Fibroblast of upper back skin (primary cell): Measurements from ENCODE around the gene AP4M1.
"Not testable (repeated sequence)": the region's sequence is repeated elsewhere in the genome, so short reads cannot be mapped to it uniquely, and the experiment has no call there.

ENCODE experiments used
- DNase-seq: peaks from one replicate; pipeline ENCODE4 v3.0.0-alpha.2; 2013

The AP4M1 gene

DNA sequence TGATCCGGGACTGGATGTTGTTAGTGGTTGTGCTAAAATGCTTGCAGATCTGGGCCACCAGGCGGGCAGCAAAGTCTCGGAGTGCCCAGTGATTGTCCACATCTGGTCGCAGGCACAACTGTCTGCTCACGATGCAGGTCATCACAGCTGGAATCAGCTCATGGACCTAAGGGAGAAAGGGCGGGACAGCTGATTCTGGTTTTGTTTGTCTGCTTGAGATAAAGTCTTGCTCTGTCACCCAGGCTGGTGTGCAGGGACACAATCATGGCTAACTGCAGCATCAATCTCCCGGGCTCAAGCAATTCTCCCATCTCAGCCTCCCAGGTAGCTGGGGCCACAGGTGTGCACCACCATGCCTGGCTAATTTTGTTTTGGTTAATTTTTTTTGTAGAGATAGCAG lies 9.7 kb downstream of the AP4M1 start:
- DNase-seq: no peak

DNA sequence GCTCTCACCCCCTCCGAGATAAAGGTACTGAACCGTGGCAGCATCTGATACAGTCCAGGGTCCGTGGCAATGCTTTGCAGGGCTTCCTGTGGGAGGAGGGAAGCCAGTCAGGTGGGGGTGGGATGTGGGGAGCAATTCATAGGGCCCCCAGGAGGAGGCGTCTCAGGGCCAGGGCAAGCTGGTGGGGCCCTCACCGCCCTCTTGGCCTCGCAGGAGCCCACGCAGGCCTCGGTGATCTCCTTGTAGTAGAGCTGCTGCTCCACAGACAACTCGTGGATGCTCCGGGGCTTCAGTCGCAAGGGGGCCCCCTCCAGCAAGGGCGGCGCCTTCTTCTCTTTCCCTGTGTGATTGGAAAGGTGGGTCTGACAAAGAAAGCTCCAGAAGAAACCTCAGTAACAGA lies 10.5 kb downstream of the AP4M1 start:
- no peak for DNase-seq

DNA sequence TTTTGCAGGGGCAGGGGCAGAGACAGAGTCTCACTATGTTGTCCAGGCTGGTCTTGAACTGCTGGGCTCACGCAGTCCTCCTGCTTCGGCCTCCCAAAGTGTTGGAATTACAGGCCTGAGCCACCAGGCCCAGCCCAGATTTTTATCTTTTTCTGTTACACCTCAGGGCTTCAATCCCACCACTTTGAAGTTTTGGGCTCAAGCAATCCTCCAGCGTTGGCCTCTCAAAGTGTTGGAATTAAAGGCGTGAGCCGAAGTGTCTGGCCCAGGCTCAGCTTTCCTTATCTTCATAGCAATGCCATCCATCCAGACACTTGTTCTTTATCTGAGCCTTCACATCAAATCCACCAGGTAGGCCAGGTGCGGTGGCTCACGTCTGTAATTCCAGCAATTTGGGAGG lies 13.6 kb downstream of the AP4M1 start:
- no peak for DNase-seq

DNA sequence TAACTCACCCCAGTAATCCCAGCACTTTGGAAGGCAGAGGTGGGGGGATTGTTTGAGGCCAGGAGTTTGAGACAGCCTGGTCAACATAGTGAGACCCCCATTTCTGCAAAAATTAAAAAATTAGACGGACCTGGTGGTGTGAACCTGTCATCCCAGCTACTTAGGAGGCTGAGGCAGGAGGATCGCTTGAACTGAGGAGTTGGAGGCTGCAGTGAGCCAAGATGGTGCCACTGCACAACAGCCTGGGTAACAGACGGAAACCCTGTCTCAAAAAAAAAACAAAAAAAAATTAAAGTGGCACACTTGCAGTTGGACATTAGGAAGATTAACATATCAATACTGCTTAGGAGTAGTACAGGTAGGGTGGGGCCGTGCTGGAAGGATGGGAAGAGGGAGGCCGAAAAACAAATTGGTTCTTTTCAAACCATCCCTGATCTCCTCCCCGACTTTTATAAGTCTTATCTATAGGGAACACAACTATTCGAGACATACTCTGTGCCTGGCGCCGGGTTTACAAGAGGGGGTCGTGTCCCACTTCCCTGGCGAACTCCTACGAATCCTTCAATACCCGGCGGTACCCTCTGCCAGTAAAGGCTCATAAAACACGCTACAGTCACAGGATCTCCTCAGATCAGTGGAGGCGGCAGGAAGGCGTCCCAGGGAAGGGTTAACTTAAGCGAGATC lies 17.1 kb downstream of the AP4M1 start:
- DNase-seq: no peak

DNA sequence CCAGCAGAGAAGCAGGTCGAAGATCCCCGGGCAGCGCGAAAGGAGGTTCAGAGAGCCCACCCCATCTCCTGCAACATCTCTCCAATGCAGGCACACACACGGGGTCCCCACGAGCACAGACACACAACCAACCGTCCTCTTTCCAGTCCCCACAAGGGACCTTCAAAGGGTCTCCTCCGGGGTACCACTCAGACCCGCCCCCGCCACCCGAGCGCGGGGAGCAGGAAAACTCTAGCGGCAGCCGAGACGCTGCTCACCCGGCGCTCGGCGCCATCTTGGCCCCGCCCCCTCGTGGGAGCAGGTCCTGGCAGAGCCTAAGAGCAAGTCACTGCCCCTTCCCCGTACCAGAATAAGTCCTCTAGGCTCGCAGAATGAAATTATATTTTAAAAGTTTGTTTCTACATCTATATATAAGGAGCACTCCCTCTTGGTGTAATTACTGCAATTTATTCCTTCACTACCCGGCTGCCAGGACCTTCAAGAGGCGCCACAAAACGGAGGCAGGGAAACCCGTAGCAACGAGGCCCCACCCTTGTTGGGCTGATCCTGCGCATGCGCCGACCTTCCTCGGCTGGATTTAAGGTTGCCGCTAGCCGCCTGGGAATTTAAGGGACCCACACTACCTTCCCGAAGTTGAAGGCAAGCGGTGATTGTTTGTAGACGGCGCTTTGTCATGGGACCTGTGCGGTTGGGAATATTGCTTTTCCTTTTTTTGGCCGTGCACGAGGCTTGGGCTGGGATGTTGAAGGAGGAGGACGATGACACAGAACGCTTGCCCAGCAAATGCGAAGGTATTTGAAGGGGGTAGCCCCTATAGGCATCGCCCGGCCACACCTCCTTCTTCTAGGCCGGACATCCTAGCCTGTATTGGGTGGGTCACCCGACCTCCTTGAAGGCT lies 17.9 kb downstream of the AP4M1 start, which contains the start of the genes CNPY4 and TAF6:
Gene CNPY4, plus strand, starts transcription at position 563 of the 898 bp plus-strand sequence. Its CDS starts 111 bp downstream, at position 674.
Gene TAF6, minus strand, starts transcription at position 287 of the 898 bp plus-strand sequence. CDS start 5,149 bp downstream, outside the sequence.
- DNase-seq: peak; percentile 94

DNA sequence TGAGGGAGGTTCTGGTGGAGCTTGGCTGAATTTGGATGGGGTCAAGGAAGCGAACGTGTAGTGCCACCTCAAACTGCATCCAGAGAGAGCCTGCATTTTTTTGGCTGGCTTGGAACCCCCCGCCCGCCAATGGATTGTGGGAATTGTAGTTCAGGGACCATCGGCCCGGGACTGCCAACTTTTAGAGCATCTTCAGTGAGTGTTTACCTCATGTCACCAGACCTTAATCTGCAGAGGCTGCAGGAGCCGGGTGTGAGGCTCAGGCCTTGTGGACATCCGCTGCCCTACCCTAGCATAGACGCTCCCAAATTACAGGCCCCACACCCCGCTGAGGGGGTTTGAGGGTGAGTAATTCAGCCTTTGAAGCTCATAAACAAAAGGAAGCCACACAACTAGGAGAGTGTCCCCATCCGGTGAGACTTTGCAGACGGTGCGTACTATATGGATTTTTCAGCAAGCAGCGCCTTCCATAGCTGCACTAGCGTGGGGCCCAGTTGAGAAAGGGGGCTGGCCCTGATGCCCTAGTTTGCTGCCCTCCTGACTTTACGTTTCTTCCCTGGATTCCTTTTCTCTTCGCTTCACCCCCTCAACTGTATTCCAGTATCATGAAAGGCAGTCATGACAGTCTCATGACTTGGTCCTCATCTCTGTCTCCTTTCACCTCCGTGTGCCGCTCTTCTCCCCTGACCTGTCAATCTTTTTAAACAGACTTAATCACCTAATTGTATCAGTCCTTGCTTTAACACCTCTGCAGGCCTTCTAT lies 18.7 kb downstream of the AP4M1 start:
- peak; percentile 65 for DNase-seq

DNA sequence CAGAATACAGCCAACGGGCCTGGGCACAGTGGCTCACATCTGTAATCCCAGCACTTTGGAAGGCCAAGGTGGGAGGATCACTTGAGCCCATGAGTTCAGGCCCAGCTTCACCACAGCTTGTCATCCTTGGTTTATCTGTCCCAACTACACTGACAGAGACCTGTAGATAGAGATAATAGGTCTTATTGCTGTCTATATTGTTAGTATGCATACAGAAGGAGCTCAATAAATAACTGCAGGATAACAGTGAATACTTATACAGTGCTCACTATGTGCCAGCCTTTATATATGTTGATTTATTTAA lies 19.2 kb downstream of the AP4M1 start:
- DNase-seq: no peak

DNA sequence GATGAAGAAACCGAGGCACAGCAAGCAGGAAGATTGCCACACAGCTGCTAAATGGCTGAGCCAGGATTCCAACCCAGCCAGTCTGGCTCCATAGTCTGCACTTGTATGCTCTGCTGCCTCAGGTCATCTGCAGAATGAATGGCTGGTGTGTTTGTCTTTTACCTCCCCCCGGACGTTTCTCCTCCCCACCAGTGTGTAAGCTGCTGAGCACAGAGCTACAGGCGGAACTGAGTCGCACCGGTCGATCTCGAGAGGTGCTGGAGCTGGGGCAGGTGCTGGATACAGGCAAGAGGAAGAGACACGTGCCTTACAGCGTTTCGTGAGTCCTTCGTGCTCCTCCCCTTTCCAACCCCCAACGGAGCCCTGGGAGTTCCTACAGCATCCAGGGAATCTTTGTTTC lies 20.6 kb downstream of the AP4M1 start:
- no peak for DNase-seq

DNA sequence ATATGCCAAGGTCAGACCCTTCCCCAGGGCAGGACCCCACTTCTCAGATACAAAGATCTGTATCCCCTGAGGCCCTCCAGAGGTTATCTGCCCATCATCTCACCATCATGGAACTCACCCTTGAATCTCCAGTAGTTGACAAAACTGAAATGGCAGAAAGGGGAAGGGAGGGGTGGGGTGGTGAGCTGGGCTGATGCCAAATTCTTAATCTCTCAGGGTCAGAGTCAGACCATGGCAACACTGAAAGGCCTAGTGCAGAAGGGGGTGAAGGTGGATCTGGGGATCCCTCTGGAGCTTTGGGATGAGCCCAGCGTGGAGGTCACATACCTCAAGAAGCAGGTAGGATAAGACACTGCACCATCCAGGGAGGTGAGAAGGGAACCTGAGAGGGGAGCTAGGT lies 21.1 kb downstream of the AP4M1 start:
- DNase-seq: no peak

DNA sequence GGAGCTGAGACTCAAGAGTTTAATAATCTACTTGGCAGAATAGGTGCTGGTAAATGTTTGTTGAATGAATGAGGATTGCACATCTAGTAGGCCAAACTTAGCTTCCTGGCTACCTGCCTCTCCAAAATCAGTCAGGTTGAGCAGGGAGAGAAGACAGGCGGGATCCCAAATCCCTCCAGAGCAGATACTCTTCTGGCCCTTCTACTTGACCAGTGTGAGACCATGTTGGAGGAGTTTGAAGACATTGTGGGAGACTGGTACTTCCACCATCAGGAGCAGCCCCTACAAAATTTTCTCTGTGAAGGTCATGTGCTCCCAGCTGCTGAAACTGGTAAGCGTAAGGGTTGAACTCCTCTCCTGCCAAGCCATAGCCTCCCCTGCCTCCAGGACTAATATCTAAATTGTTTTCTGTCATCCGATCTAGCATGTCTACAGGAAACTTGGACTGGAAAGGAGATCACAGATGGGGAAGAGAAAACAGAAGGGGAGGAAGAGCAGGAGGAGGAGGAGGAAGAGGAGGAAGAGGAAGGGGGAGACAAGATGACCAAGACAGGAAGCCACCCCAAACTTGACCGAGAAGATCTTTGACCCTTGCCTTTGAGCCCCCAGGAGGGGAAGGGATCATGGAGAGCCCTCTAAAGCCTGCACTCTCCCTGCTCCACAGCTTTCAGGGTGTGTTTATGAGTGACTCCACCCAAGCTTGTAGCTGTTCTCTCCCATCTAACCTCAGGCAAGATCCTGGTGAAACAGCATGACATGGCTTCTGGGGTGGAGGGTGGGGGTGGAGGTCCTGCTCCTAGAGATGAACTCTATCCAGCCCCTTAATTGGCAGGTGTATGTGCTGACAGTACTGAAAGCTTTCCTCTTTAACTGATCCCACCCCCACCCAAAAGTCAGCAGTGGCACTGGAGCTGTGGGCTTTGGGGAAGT lies 23.1 kb downstream of the AP4M1 start:
- DNase-seq: no peak

DNA sequence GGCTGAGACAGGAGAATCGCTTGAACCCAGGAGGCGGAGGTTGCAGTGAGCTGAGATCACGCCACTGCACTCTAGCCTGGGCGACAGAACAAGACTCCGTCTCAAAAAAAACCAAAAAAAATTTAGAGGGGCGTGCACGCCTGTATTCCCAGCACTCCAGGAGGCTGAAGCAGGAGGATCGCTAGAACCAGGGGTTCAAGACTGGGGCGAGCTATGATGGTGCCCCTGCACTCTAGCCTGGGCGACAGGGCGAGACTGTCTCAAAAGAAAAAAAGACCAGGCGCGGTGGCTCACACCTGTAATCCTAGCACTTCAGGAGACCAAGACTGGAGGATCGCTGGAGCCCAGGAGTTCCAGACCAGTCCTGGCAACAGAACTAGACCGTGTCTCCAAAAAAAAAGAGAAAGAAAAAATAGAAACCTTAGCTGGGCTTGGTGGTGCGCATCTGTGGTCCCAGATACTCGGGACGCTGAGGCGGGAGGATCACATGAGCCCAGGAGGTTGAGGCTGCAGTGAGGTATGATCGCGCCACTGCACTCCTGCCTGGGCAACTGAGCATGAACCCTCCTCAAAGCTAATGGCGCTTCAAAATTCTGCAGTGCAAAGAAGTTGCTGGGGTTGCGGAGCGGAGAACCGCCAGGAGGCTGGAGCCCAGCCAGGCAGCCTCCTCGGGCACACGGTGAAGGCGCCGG lies 24.9 kb downstream of the AP4M1 start:
- DNase-seq: no peak

DNA sequence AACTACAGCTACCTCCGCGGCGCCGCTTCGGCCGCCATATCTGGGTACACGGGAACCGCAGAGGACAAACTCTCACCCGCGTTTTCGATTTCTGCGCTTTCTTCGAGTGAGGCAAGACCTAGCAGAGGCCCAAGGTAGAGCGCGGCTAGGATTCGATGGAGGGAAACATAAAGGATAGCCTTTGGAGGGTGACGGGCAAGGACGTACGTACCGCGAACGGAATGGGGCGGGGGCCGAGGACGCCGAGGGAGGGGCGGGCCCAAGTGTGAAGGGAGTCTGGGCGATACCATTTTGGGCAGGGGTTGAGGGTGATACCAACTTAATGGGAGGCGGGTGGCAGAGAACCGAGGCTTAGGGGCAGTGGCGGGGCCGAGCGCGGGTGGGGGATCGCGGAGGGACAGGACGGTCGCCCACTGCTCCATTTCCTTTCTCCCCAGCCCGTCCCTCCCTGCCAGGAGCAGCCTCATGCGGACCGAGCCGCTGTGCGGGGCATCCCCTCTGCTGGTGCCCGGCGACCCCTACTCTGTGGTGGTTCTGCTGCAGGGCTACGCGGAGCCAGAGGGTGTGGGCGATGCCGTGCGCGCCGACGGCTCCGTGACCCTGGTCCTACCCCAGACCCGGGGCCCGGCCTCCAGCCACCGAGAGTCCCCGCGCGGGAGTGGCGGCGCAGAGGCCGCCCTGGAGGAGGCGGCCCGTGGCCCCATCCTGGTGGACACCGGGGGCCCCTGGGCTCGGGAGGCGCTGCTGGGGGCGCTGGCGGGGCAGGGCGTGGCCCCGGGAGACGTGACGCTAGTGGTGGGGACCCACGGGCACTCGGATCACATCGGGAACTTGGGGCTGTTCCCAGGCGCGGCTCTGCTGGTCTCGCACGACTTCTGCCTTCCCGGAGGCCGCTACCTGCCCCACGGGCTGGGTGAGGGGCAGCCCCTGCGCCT lies 25.8 kb downstream of the AP4M1 start, which contains the start of gene MBLAC1:
Gene MBLAC1, plus strand, starts transcription at position 37 of the 935 bp plus-strand sequence. Its CDS starts 429 bp downstream, at position 466.
- DNase-seq: peak; percentile 91

DNA sequence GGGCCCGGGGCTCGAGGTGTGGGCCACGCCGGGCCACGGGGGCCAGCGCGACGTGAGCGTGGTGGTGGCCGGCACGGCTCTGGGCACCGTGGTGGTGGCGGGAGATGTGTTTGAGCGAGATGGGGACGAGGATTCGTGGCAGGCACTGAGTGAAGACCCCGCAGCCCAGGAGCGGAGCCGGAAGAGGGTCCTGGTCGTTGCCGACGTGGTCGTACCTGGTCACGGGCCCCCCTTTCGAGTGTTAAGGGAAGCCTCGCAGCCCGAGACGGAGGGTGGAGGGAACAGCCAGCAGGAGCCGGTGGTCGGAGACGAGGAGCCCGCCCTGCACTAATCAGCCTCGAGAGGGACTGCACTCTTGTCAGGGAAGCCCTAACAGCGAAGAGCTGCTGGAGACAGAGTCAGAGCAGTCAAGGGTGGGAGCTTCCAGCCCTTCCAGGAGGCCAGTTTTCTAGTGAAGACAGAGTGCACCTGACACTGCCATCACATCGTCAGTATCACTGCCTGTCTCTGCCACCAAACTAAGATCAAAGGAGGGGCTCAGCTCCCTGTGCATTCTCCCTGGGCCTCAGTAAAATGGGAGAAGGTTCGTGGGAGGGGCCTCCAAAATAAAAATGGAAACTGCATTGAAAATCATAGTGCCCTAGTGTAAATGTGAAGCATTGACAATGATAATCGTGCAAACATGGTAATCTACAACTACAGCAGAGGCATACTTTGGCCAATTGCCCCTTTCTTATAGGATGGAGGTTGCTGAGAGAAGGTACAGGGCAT lies 26.6 kb downstream of the AP4M1 start:
- peak; percentile 12 for DNase-seq

DNA sequence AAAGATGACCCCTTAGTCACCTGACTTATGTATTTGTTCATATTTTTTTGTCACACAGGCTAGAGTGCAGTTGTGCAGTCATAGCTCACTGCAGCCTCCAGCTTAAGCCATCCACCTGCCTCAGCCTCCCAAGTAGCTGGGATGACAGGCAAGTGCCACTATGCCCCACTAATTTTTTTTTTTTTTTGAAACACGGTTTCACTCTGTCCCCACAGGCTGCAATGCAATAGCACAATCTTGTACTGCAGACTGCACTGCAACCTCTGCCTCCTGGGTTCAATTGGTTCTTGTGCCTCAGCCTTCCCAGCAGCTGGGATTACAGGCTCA lies 27.2 kb downstream of the AP4M1 start:
- no peak for DNase-seq

DNA sequence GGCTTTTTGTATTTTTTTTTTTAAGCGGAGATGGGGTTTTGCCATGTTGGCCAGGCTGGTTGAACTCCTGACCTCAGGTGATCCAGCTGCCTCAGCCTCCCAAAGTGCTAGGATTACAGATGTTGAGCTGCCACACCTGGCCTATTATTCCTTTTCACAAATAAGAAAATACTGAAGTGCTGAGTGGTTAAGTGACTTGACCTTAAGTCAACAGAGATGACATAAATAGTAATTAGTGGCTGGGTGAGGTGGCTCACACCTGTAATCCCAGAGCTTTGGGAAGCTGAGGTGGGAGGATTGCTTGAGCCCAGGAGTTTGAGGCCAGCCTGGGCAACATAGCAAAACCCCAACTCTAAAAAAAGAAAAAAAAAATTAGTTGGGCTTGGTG lies 28.8 kb downstream of the AP4M1 start:
- not testable (repeated sequence) for DNase-seq

DNA sequence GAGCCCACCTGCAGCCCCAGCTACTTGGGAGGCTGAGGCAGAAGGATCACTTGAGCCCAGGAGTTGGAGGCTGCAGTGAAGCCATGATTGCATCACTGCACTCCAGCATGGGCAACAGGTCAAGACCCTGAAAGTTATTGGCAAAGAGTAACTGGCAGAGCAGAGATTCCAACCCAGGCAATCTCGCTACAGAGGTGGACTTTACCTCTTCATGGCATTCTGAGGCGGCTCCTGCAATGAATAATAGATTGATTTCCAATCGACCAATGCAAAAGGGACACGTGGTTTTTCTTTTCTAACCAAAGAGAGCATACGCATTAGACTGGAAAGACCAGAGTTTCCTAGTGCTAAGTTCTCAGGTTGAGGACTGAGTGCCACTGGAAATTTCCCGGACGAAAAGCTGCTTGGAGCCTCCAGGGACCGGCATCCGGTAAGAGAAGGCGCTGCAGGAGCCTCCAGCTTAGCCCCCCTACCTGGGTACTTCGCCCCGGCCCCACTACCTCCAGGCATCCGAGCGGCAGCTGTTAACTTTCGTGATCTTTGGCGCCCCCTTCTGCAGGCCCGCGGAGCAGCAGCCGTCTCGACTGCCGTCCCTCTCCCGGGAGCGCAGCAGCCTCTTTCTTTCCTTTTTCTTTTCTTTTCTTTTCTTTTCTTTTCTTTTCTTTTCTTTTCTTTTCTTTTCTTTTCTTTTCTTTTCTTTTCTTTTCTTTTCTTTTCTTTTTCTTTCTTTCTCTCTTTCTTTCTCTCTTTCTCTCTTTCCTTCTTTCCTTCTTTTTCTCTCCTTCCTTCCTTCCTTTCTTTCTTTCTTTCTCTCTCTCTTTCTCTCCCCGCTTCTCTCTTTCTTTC lies 29.4 kb downstream of the AP4M1 start:
- peak; percentile 49 for DNase-seq

DNA sequence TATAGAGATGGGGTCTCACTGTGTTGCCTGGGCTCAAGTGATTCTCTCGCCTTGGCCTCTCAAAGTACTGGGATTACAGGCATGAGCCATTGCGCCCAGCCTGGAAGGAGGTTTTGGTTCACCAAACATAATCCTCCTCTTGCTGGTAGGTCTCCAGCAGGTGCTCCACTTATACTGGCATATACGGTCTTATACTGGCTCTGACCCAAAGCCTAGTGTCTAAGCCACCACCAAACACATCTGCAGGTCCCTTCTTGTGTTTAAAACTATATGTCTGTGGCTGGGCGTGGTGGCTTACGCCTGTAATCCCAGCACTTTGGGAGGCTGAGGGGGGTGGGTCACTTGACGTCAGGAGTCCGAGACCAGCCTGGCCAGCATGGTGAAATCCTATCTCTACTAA lies 30.7 kb downstream of the AP4M1 start:
- no peak for DNase-seq

DNA sequence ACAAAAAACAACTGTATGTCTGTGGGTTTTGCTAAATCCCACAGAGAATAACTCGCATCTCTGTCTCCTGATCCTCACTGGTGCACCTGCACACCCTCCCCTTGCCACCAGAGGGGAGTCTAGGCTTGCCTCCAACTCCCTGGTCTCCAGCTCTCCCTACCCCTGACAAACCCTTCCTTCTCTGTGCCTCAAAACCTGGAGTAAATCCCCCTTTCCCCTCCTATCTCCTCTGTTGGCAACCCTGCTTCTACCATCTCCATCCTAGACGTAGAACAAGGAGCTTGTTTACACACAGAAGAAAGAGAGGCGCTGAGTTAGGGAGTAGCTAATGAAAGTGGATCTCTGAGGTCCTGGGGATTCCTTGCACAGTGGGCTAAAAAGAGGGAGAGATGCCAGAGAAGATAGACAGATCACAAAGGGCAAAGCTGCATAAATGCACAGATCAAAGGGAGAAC lies 31.3 kb downstream of the AP4M1 start:
- DNase-seq: peak; percentile 62
